ENCODE data around the gene ERI3.

The ERI3 gene

GRCh38 chr1:44366371-44366975 is 11.4 kb upstream of the ERI3 start:
- TF ChIP-seq CTCF (IDR thresholded peaks at IDR 0.05; ENCODE audit: extremely low read depth, insufficient read depth, missing control alignments): no peak
- DNase-seq (ENCODE audit: low spot score): no peak
- in situ Hi-C loops (cut with MboI; ENCODE audit: low pct_unique_long_range_greater_than_20kb, low sequenced_read_pairs, unreplicated experiment): no loop called here

- in situ Hi-C loops (cut with MboI; ENCODE audit: low pct_unique_long_range_greater_than_20kb, low sequenced_read_pairs, unreplicated experiment): no loop called here
- DNase-seq (ENCODE audit: low spot score): no peak
- TF ChIP-seq CTCF (IDR thresholded peaks at IDR 0.05; ENCODE audit: extremely low read depth, insufficient read depth, missing control alignments): no peak
Measured at GRCh38 chr1:44361478-44361877, 6.4 kb upstream of the ERI3 start.

GRCh38 chr1:44359234-44359935 is 4.3 kb upstream of the ERI3 start:
- no peak for TF ChIP-seq CTCF (IDR thresholded peaks at IDR 0.05; ENCODE audit: extremely low read depth, insufficient read depth, missing control alignments)
- in situ Hi-C loops (cut with MboI; ENCODE audit: low pct_unique_long_range_greater_than_20kb, low sequenced_read_pairs, unreplicated experiment): no loop called here
- DNase-seq (ENCODE audit: low spot score): no peak

GRCh38 chr1:44357710-44358109 is 2.7 kb upstream of the ERI3 start:
- DNase-seq (ENCODE audit: low spot score): no peak
- in situ Hi-C loops (cut with MboI; ENCODE audit: low pct_unique_long_range_greater_than_20kb, low sequenced_read_pairs, unreplicated experiment): no loop called here
- no peak for TF ChIP-seq CTCF (IDR thresholded peaks at IDR 0.05; ENCODE audit: extremely low read depth, insufficient read depth, missing control alignments)

- no peak for TF ChIP-seq CTCF (IDR thresholded peaks at IDR 0.05; ENCODE audit: extremely low read depth, insufficient read depth, missing control alignments)
- DNase-seq (ENCODE audit: low spot score): no peak
- in situ Hi-C loops (cut with MboI; ENCODE audit: low pct_unique_long_range_greater_than_20kb, low sequenced_read_pairs, unreplicated experiment): no loop called here
Measured at GRCh38 chr1:44355582-44356305, 687 bp upstream of the ERI3 start.

- no peak for TF ChIP-seq CTCF (IDR thresholded peaks at IDR 0.05; ENCODE audit: extremely low read depth, insufficient read depth, missing control alignments)
- in situ Hi-C loops (cut with MboI; ENCODE audit: low pct_unique_long_range_greater_than_20kb, low sequenced_read_pairs, unreplicated experiment): no loop called here
- no peak for DNase-seq (ENCODE audit: low spot score)
Measured at GRCh38 chr1:44354268-44354839, 703 bp downstream of the ERI3 start.

Data from GM13977 (cell line).